Measurements from ENCODE around the gene CYFIP2. TPM values are rescaled to one million over a fixed set of nuclear protein-coding genes. Genes with fewer than 3 reads are reported as not detected.
A peak's percentile ranks its signal among the peaks of the same experiment; 100 is the strongest.

The CYFIP2 gene
- total RNA-seq, 1 donor from 2014 or later: 471 TPM

DNA sequence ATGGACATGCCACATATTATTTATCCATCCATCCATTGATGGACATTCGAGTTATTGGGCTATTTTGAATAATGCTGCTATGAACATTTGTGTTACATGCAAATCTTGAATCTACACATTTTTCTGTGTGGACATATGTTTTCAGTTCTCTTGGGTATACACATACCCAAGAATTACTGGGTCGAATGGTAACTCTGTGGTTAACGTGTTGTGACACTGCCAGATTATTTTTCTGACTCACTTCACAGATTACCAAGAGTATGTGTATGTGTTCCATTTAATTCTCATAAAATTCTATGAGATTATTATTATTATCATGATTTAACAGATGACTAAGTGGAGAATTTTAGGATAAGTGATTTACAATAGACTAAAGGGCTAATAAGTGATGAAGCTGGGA is 26.7 kb downstream of the CYFIP2 start:
- Mint-ChIP-seq H3K9me3 (peaks cover 4% of the 10 kb centered on the region), H3K4me1 (peaks cover 49% of the 10 kb centered on the region), H3K4me3 (no peak overlapping the region), H3K36me3 (ENCODE audit: low read depth) (peaks cover 95% of the 10 kb centered on the region), H3K27ac (peak overlapping the region; percentile 12), H3K27me3 (no peaks in the 10 kb centered on the region)
- DNase-seq: no peak
- intact Hi-C loops (cut with micrococcal nuclease): no loop called here
- ATAC-seq (ENCODE audit: low read depth): no peak
- POLR2A ChIA-PET: interaction anchor here (0.6 kb wide), 1 partner anchor 17 kb away, joined by 3 read pairs; no protein-coding TSS in a partner anchor
- TF ChIP-seq, protein P1, sequence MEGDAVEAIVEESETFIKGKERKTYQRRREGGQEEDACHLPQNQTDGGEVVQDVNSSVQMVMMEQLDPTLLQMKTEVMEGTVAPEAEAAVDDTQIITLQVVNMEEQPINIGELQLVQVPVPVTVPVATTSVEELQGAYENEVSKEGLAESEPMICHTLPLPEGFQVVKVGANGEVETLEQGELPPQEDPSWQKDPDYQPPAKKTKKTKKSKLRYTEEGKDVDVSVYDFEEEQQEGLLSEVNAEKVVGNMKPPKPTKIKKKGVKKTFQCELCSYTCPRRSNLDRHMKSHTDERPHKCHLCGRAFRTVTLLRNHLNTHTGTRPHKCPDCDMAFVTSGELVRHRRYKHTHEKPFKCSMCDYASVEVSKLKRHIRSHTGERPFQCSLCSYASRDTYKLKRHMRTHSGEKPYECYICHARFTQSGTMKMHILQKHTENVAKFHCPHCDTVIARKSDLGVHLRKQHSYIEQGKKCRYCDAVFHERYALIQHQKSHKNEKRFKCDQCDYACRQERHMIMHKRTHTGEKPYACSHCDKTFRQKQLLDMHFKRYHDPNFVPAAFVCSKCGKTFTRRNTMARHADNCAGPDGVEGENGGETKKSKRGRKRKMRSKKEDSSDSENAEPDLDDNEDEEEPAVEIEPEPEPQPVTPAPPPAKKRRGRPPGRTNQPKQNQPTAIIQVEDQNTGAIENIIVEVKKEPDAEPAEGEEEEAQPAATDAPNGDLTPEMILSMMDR (IDR thresholded peaks at IDR 0.05): no peak
- CTCF ChIA-PET: interaction anchor here (1.1 kb wide), 2 partner anchors 38 to 40 kb away, joined by 3 read pairs; no protein-coding TSS in a partner anchor

DNA sequence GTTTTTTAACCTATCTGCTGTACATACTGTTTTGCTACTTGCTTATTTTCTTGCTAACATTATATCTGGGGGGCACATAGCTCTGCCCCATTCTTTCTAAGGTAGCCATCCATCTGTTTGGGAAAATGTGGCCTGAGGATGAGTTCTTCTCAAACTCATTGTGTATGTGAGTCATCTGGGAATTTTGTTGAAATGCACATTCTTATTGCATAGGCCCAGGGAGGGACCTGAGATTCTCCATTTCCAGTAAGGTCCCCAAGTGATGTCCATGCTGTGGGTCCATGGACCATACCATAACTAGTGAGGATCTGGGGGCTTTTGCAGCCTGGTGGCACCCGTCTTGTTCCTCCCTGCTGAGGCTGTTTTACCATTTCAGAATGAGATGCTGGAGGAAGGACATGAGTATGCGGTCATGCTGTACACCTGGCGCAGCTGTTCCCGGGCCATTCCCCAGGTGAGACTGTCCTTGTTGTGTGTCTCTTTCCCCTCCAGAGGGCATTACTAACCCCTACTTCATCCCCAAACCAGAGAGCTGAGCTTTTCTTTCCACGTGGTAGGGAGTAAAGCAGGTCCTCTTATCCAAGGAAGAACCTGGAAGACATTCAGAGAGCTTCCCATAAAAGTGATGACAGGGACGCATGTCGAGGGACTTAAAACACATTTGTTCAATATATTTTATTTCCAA is 28.6 kb downstream of the CYFIP2 start:
- intact Hi-C loops (cut with micrococcal nuclease): no loop called here
- Mint-ChIP-seq H3K36me3 (ENCODE audit: low read depth) (peaks cover 92% of the 10 kb centered on the region), H3K27ac (peak overlapping the region; percentile 44), H3K27me3 (no peaks in the 10 kb centered on the region), H3K9me3 (peaks cover 4% of the 10 kb centered on the region), H3K4me3 (no peak overlapping the region), H3K4me1 (peaks cover 49% of the 10 kb centered on the region)
- ChIA-PET CTCF (interaction anchor here (1.1 to 2.3 kb wide), 3 partner anchors 9 to 17 kb away, joined by 3 to 5 read pairs (median 3); no protein-coding TSS in a partner anchor), POLR2A (interaction anchor here (0.5 to 1.1 kb wide), 2 partner anchors 9 to 13 kb away, joined by 3 to 4 read pairs; no protein-coding TSS in a partner anchor)
- TF ChIP-seq, protein P1 (IDR thresholded peaks at IDR 0.05): no peak
- ATAC-seq (ENCODE audit: low read depth): no peak
- DNase-seq: no peak

DNA sequence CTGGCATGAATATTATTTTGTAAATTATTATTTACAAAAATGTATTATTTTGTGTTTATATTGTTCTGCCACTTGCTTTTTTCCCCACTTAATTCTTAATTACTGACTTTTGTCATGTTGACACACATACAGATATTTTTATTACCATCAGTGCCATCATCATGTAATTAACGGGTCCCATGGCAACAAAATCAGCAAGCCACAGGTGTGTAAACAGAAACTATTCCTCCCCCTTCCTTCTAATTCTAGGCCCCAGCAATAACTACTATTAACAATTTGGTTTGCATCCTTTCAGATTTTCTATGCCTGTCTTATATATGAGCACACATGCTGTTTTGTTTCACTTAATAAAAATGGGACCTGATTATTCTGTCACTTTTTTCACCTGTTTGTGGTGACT is 29.3 kb downstream of the CYFIP2 start:
- TF ChIP-seq, protein P1 (IDR thresholded peaks at IDR 0.05): no peak
- POLR2A ChIA-PET: interaction anchor here (1.1 kb wide), 1 partner anchor 9 kb away, joined by 4 read pairs; no protein-coding TSS in a partner anchor
- intact Hi-C loops (cut with micrococcal nuclease): no loop called here
- Mint-ChIP-seq H3K27me3 (no peaks in the 10 kb centered on the region), H3K27ac (peak overlapping the region; percentile 57), H3K36me3 (ENCODE audit: low read depth) (peaks cover 91% of the 10 kb centered on the region), H3K9me3 (peaks cover 4% of the 10 kb centered on the region), H3K4me1 (peaks cover 46% of the 10 kb centered on the region), H3K4me3 (no peak overlapping the region)
- ATAC-seq (ENCODE audit: low read depth): no peak
- DNase-seq: no peak
- CTCF ChIA-PET: interaction anchor here (1.1 to 2.3 kb wide), 3 partner anchors 8 to 16 kb away, joined by 3 to 5 read pairs (median 3); no protein-coding TSS in a partner anchor

DNA sequence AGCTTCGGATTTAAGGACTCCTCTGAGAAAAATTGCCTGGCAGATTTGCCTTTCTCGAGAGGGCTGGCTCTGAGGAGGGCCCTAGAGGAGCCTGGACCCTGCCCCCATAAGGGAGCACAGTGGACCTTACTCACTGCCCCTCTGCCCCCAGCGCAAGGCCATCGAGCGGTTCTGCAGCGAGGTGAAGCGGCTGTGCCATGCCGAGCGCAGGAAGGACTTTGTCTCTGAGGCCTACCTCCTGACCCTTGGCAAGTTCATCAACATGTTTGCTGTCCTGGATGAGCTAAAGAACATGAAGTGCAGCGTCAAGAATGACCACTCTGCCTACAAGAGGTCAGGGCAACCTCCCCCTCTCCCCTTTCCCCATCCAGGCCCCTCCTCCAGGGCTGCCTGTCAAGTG is 34.6 kb downstream of the CYFIP2 start:
- Mint-ChIP-seq H3K27ac (peak overlapping the region; percentile 24), H3K4me1 (peaks cover 4% of the 10 kb centered on the region), H3K9me3 (no peaks in the 10 kb centered on the region), H3K36me3 (ENCODE audit: low read depth) (peaks cover 93% of the 10 kb centered on the region), H3K4me3 (no peak overlapping the region), H3K27me3 (no peaks in the 10 kb centered on the region)
- ChIA-PET CTCF (interaction anchor here (1.9 kb wide), 1 partner anchor 47 kb away, joined by 6 read pairs; no protein-coding TSS in a partner anchor), POLR2A (interaction anchor here (1.8 kb wide), 1 partner anchor 48 kb away, joined by 4 read pairs; no protein-coding TSS in a partner anchor)
- DNase-seq (no peak), ATAC-seq (ENCODE audit: low read depth) (no peak)
- TF ChIP-seq, protein P1 (IDR thresholded peaks at IDR 0.05): no peak
- intact Hi-C loops (cut with micrococcal nuclease): no loop called here

DNA sequence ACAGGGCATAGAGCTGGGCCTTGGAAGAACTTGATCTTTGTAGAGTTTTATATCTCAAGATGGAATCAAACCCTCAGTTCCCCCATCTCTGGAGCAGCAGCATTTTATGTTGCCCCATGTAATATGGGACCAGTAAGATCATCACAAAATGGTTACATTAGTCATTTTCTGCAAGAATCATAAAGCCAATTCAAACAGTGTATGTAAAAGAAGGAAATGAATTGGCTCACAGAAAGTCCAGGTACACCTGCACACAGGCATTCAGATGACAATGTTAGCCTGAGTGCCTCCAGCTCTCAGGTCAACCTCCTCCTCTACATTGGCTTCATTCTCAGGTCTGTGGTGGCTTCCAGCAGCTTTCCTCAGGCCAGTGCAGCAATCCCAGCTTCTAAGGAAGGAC is 35.1 kb downstream of the CYFIP2 start:
- intact Hi-C loops (cut with micrococcal nuclease): no loop called here
- TF ChIP-seq, protein P1 (IDR thresholded peaks at IDR 0.05): no peak
- no peak for DNase-seq
- Mint-ChIP-seq H3K36me3 (ENCODE audit: low read depth) (peaks cover 93% of the 10 kb centered on the region), H3K27ac (peak overlapping the region; percentile 81), H3K9me3 (no peaks in the 10 kb centered on the region), H3K4me3 (no peak overlapping the region), H3K27me3 (no peaks in the 10 kb centered on the region), H3K4me1 (peaks cover 5% of the 10 kb centered on the region)
- ChIA-PET POLR2A (interaction anchor here (1.1 to 1.8 kb wide), 2 partner anchors 36 to 48 kb away, joined by 3 to 4 read pairs; no protein-coding TSS in a partner anchor), CTCF (interaction anchor here (1.9 kb wide), 1 partner anchor 47 kb away, joined by 6 read pairs; no protein-coding TSS in a partner anchor)
- ATAC-seq (ENCODE audit: low read depth): no peak
